ENCODE results near the gene TRIM5.

DNA sequence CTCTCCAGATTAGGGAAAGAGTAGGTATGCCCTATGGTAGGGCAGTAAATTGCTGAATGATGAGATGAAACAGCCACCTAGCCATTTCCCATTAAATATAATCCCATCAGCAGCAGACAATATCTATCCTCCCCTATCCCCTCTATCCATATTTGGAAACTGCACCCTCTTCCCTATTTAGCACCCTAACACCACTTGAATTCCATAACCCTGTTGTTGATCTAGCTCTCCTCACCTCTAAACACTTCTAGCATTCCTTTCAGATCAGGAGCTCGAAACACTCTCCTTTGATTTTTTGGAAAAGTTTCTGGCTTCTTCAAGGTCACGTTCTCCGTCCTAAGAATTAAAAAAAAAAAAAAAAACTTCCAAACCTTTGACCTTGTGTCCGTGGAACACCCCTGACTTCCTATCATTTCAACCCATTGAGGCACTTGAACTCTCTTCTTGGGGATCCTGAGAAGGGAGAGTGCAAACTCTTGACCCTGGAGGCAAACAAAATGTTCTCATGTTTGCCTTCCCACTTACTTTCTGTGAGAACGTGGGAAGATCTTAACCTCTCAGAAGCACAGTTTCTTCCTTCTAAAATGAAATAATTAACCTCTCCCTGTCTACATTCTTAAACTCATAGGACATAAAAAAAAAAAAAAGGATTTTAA is 19.0 kb downstream of the TRIM5 start:
- TF ChIP-seq POLR2A (IDR thresholded peaks at IDR 0.05; ENCODE audit: low read depth, low read length) (no peak), TAF1 (IDR thresholded peaks at IDR 0.05; ENCODE audit: low read depth, low read length) (no peak)
